GM18517 (cell line): ENCODE measurements around the gene PHKA2.
"Not testable (repeated sequence)": the region's sequence is repeated elsewhere in the genome, so short reads cannot be mapped to it uniquely, and the experiment has no call there.

ENCODE experiments used
- ATAC-seq: cut with Tn5 transposase; IDR thresholded peaks from one replicate; pipeline ENCODE4 v1.9.1; 2021; ENCODE audit warnings: mild to moderate bottlenecking, moderate library complexity; ENCODE audit not compliant: unreplicated experiment

Gene PHKA2

DNA sequence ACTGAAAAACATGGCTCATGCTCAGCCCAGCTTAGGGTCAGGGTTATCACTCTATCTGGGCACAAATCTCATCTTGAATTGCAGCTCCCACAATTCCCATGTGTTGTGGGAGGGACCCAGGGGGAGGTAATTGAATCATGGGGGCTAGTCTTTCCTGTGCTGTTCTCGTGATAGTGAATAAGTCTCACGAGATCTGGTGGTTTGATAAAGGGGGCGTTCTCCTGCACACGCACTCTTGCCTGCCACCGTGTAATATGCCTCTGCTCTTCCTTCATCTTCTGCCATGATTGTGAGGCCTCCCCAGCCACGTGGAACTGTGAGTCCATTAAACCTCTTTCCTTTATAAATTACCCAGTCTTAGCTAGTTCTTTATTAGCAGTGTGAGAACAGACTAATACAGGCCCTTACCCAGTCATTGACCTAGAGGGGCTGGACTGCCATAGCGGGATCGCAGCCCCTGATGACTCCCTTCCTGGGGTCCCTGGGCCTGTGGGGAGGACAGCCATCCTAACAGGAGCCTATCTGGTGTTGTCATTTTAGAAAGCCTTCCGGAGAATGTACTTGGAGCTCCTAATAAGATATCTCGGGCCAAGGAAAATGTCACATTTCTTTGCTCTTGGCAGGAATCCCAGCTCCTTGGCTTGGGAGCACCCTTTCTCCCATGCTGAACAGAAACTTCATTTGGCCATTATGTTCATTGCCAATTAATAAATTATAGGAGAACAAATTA, 112.6 kb downstream of the PHKA2 start:
- no peak for ATAC-seq

- no peak for ATAC-seq
These were observed 119.5 kb downstream of the PHKA2 start for GRCh38 chrX:18864390-18864920.

DNA sequence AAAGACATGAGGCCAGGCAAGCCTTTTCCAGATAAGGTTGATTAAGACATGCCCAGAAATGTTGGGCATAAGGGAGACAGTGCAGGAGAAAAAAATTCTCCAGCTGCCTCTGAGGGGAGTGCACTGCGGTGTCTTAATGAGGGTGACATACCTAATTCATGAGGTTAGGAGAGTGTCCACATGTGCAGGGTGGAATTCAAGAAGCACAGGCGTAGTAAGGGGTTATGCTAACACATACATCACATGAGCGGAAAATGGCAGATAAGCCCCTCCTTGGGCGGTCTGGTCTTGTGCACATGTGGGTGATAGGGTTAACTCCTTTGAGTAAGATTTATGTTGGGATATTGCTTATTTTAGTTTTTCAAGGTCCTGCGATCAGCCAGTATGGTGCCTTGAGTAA, 122.4 kb downstream of the PHKA2 start:
- no peak for ATAC-seq

GRCh38 chrX:18856645-18856997, 127.3 kb downstream of the PHKA2 start:
- ATAC-seq: no peak

DNA sequence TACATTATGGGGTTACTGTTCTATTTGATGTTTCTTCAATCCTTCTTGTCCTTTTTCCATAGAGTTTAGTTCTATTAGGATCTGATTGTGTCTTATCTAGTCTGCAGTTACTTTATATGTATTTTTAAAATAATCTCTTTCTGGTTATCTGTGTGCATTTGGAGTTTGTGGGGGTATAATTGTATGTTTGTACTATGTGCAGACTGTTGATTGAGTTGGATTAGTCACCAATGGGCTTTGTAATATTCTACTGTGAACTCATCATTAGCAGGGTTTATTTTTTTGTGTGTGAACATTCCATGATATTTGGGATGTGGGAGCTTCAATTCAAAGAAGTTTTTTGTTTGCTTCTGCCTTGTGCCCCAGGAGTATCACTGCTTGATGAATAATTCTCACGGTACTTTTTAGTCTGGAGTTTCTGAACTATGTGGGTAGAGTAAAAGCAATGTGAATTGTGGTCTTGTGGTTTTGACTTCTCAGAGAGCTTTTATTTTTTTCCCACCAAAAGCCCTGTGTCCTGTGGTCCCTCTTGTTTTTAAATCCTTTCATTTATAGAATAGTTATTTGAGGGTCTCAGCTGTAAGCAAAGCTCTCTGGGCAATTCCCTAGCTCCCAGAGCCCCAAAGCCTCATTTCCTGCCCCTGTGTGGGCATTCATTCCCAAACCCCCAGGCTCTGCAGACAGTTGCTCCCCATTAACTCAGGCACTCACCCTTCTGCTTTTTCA, 127.8 kb downstream of the PHKA2 start:
- peak; percentile 92 for ATAC-seq

DNA sequence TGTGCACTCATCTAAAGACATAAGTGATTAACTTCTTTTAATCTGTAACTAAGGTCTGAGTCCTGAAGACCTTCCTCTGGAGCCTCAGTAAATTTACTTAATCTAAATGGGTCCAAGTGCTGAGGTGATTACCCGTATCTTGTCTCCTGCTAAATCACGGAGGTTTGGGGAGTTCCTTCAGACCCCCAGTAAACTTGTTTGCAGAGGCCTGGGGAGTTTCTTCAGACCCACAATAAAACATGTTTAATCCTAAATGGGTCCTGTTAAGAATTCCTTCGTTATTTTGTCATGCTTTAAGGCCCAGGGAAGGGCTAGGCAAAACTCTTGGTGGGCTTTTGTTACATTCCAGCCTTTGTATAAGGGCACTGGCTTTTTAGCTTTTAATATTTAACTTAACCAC, 136.0 kb downstream of the PHKA2 start:
- not testable (repeated sequence) for ATAC-seq
